Epithelial cell of proximal tubule (primary cell): Measurements from ENCODE around the gene RAI14. TPM values are rescaled to one million over a fixed set of nuclear protein-coding genes. Genes with fewer than 3 reads are reported as not detected.
"Not testable (repeated sequence)": the region's sequence is repeated elsewhere in the genome, so short reads cannot be mapped to it uniquely, and the experiment has no call there.

ENCODE experiments used
- DNase-seq: peaks from one replicate; pipeline ENCODE4 v3.0.0-alpha.2; 2011; ENCODE audit warnings: low read depth
- H3K4me3 ChIP-seq: 2 replicates; pipeline ENCODE4 v1.5.1; 2011; ENCODE audit warnings: low read depth, mild to moderate bottlenecking, low read length
- total RNA-seq: library from RNA; depleted of rRNA; stranded (reverse); fragments of >200 nt; gene quantifications from 2 replicates; pipeline ENCODE4 v1.2.3, GENCODE V29; 2015
- TF ChIP-seq, protein P1 (sequence below): conservative IDR thresholded peaks from 2 replicates; pipeline ENCODE4 v1.5.1; 2012; ENCODE audit warnings: low read depth, mild to moderate bottlenecking, low read length

RAI14 gene
- total RNA-seq, 1 donor from 2014 or later = 139 TPM

DNA sequence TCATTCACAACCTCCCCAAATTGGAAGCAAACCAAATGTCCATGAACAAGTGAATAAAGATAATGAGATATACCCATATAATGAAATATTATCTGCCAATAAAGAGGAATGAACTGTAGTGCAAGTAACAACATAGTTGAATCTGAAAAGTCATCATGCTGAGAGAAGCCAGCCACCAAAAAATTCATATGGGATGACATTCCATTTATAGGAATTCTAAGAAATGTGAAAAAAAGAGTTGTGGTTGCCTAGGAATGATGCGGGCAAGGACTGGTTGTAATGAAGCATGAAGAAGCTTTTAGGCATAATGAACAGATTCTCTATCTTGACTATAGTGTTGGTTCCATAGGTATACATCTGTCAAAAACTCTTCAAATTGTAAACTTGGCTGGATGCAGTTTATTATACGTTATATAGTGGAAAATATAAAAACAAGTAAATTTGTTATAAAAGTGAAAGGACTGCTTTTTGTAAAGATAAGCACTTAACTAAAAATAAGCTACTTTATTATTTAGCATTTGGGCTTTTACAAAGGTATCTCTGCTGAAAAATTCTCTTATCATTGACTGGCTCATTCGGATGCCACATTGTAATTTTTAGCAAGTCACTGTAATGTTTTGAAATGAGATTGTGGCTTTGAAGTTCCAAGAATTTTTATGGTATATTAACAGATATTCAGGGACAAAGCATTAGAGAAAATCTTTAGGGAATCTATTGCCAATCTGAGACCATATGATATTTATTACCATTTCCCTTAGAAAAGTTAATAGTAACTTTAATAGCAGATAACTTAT, 161.6 kb downstream of the RAI14 start:
- H3K4me3 ChIP-seq = no peak overlapping the region
- TF ChIP-seq, protein P1, sequence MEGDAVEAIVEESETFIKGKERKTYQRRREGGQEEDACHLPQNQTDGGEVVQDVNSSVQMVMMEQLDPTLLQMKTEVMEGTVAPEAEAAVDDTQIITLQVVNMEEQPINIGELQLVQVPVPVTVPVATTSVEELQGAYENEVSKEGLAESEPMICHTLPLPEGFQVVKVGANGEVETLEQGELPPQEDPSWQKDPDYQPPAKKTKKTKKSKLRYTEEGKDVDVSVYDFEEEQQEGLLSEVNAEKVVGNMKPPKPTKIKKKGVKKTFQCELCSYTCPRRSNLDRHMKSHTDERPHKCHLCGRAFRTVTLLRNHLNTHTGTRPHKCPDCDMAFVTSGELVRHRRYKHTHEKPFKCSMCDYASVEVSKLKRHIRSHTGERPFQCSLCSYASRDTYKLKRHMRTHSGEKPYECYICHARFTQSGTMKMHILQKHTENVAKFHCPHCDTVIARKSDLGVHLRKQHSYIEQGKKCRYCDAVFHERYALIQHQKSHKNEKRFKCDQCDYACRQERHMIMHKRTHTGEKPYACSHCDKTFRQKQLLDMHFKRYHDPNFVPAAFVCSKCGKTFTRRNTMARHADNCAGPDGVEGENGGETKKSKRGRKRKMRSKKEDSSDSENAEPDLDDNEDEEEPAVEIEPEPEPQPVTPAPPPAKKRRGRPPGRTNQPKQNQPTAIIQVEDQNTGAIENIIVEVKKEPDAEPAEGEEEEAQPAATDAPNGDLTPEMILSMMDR = no peak
- no peak for DNase-seq

DNA sequence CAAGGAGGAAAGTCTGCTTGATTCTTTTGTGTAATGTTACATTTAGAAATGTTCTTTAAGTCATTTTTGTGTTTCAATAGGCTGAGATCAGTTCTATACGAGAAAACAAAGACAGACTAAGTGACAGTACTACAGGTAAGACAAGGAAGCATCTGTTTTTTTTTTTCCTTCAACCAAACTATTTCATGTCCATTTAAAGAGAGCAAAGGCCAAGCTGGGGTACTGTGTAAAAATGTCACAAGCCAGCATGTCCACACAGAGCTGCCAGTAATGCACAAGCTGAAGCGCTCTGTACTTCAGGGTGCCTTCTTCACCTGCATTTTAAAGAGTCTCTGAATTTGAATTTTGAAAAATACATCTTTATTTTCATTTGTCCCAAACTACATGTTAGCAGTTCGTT, 162.6 kb downstream of the RAI14 start:
- no peak for DNase-seq
- TF ChIP-seq, protein P1 = no peak
- H3K4me3 ChIP-seq = no peak overlapping the region

DNA sequence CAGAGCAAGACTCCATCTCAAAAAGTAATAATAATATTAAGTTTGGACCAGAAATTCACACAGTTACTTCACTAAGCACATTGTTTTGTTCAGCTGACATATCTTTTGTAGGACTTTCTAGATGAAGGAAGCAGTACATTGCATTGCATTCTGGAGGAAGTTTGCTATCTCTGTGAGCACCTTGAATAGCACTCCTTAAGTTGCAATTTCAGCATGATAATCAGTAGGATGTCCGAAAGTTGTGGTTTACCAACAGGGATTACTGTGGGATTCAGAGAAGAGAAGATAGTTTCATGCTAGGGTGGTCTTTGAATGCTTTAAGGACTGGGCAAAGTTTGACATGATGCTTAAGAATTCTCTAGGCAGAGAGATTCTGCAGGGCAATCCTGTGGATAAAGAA, 164.5 kb downstream of the RAI14 start:
- DNase-seq = no peak
- H3K4me3 ChIP-seq = no peak overlapping the region
- TF ChIP-seq, protein P1 = no peak

DNA sequence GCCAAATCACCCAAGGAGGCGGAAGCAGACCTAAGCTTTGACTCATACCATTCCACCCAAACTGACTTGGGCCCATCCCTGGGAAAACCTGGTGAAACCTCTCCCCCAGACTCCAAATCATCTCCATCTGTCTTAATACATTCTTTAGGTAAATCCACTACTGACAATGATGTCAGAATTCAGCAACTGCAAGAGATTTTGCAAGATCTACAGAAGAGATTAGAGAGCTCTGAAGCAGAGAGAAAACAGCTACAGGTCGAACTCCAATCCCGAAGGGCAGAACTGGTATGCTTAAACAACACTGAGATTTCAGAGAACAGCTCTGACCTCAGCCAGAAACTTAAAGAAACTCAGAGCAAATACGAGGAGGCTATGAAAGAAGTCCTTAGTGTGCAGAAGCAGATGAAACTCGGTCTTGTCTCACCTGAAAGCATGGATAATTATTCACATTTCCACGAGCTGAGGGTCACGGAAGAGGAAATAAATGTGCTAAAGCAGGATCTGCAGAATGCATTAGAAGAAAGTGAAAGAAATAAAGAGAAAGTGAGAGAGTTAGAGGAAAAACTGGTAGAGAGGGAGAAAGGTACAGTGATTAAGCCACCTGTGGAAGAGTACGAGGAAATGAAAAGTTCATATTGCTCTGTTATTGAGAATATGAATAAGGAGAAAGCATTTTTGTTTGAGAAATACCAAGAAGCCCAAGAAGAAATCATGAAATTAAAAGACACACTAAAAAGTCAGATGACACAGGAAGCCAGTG, 167.0 kb downstream of the RAI14 start:
- TF ChIP-seq, protein P1 = no peak
- no peak overlapping the region for H3K4me3 ChIP-seq
- DNase-seq = no peak

DNA sequence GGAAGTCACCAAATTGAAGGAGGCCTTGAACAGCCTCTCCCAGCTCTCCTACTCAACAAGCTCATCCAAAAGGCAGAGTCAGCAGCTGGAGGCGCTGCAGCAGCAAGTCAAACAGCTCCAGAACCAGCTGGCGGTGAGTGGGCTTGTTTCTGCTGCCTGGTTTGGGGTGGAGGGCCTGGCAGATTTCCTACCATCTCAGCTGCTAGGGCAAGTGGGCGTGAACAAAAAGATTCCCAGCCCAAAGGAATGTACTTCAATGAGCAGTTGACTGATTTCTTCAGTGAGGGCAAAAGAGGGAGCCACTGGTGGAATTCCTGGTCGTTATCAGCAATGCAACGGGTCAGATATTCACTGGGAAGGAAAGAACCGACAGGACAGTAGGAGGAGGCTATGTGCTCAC, 170.2 kb downstream of the RAI14 start:
- TF ChIP-seq, protein P1 = no peak
- DNase-seq = no peak
- H3K4me3 ChIP-seq = no peak overlapping the region

DNA sequence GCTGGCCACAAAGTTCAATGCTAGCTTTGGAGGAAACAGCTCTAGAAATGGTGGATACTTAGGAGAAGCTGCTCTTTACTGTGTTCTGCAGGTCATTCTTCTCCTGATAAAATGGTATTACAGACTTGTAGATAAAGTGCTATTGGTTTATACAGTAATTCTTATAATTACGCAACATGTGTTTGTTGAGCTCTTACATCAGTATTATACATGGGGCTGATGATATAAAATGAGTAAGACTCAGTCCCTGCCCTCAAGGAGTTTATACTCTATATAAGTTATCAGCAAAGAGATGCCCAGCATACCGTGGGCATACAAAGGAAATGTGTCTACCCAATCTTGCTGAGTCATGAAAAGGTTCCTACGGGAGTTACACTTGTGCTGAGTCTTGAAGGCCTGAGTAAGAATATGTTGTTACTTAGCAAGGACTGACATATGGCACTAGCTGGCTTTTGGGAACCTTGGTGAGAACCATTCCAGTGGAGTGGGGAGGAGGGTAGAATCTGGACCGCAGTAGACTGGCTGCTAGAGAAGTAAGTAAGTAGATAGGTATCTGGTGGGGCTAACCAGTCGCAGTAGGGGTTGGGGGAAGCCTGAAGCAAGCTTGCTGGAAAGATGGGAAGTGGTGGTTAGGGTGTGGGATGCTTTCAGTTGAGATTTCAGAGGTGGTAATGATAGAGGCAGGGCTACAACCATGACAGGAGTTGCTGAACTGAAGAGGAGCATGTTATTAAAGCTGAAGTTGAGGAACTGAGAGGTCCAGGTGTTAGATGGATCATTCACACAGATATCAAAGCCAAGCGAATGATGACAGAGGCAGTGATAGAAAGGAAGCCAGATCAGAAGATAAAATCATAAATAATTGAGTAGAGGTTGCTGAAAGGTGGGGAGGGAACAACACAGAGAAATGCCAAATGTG, 171.7 kb downstream of the RAI14 start:
- no peak for DNase-seq
- TF ChIP-seq, protein P1 = no peak
- no peak overlapping the region for H3K4me3 ChIP-seq

DNA sequence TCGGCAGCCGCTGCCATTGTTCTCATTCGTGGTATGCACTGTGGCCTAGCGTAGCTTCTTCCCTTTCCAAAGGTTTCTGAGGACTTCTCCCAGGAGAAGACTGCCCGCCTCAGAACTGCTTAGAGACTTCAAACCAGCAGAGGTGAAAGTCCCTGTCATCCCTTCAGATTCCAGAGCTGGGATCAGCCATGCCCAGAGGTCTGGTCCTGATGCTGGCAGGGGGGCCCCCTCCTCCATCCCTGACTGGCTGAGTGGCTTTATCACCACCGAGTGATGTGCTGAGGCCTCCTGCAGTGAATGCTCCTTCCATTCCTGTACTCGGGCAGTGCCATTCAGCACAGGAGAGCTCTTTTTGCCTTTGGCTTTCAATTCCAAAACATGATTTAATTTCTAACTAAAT, 174.7 kb downstream of the RAI14 start:
- not testable (repeated sequence) for DNase-seq, H3K4me3 ChIP-seq
